Fibroblast of skin of back (primary cell): ENCODE measurements around the gene ASPHD2. TPM values are rescaled to one million over a fixed set of nuclear protein-coding genes. Genes with fewer than 3 reads are reported as not detected.
"Not testable (repeated sequence)": the region's sequence is repeated elsewhere in the genome, so short reads cannot be mapped to it uniquely, and the experiment has no call there.

Source experiments
- DNase-seq: peaks from one replicate; pipeline ENCODE4 v3.0.0-alpha.2; 2013
- polyA plus RNA-seq, 2 experiments: library from polyadenylated mRNA; unstranded; fragments of 120-200 nt; gene quantifications; one replicate each; pipeline ENCODE4 v1.2.1, GENCODE V29; 2013; ENCODE audit not compliant: insufficient read length in 2 of 2

Gene ASPHD2, protein sequence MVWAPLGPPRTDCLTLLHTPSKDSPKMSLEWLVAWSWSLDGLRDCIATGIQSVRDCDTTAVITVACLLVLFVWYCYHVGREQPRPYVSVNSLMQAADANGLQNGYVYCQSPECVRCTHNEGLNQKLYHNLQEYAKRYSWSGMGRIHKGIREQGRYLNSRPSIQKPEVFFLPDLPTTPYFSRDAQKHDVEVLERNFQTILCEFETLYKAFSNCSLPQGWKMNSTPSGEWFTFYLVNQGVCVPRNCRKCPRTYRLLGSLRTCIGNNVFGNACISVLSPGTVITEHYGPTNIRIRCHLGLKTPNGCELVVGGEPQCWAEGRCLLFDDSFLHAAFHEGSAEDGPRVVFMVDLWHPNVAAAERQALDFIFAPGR
- 3.5 TPM for polyA plus RNA-seq (2013, experiment 1 of 2; ENCODE audit: insufficient read length)
- polyA plus RNA-seq (2013, experiment 2 of 2; ENCODE audit: insufficient read length), result 2.9 TPM

DNA sequence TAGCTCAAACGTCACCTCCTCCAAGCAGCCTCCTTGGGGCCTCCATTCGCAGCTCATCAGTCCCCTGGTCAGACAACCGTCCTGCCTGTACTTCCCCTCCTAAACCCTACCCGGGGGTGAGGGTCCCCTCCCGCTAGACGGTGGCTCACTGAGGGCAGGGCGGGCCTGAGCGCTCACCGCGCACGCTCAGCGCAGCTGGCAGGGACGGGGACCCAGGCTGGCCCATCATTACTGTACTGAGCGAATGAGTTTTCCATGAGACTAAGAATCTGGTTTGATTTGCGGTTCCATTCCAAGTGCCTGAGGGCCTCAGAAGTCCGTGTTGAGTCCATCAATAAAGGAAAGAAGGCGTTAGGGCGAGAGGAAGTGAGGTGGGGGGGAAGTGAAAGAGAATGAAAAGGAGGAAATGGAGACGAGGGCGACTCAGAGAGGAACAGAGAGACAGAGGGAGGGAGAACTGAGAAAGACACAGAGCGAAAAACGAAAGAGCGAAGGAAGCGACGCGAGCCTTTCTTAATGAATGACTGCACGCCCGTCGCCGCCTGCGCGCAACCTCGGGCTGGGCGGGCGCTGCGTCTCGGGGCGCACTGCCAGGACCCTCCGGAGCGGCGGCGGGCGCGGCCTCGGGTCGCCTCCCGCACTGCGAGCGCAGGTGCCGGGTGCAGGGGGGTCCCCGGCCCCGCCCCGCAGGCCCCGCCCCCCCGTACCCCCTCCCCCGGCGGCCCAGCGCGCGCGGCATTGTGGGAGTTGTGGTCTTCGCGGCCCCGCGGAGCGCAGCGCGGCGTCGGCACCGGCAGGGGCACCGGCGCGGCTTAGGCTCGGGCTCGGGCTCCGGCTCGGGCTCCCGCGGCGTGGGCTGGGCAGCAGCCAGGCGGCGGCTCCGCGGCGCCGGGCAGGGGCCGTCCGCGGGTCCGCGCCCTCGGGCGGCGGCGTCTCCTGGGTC lies at the start of gene ASPHD2:
Gene ASPHD2, plus strand, starts transcription at position 746 of the 943 bp plus-strand sequence. CDS start 4,356 bp downstream, outside the sequence.
- DNase-seq, result peak; percentile 63

DNA sequence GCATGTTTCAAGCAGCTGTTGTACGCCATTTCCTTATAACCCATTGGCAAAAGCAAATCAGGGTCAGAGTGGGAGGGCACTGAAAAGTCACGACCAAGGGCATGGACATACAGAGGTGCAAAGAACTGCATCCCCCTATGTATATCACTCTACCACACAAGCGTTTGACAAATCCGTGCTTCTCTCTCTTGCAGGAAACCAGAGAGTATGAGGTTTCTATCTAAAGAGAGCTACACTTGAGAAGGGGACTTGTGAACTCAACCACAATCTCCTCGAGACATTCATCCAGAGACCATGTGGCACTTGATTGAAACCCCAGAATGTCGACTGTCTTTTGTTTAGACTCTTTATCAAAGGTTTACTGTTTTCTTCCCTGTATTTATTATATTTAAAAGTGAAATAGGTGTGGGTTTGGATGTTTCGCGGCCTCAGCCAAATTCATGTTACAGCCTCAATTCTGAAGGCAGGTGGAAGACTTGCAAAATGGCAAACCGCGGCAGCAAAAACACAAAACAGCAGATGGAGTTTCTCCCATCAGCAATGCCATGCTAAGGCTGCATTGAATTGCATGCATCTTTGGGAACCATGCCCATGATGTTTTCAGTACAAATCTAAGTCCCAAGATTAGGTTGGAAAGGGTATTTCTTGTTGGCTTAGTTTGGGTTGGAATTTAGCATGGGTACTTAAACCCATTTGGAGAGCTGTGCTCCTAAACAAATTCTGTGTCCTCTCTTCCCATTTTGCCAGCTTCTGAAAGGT lies 48.8 kb upstream of the ASPHD2 start:
- DNase-seq, result no peak

DNA sequence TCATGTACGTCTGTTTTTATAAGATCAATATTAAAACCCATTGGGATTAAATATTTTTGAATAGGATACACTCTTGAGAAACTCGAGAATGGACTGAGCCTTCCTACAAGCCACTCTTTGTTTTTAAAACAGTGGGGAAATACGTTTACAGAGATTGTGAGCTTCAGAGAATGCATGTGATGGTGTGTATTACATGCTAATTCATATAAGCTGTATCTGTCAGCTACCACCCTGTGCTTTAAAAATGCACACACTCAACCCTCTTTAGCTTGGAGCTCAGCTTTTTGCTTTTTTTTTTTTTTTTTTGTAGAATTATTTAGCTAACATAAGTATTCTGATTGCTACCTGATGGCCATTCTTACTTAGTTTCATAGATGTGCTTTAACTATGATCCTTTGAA lies 46.3 kb upstream of the ASPHD2 start:
- no peak for DNase-seq

DNA sequence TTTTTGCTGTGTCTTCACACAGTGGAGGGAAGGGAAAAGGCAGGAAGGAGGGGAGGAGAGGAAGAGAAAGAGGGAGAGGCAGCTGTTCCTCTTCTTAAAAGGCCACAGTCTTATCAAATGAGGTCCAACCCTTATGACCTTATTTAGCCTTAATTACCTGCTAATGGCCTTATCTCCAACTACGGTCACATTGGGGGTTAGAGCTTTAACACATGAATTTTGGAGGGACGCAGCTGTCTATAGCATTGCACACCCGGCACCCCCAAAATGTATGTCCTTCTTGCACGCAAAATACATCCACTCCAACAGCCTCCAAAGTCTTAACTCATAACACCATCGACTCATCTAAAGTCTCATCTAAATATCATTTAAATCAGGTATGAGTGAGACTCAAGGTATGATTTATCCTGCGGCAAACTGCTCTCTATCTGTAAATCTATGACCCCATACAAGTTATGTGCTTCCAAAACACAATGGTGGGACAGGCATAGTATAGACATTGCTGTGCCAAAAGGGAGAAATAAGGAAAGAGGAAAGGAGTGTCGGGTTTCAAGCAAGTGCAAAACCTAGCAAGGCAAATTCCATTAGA lies 45.0 kb upstream of the ASPHD2 start:
- no peak for DNase-seq

DNA sequence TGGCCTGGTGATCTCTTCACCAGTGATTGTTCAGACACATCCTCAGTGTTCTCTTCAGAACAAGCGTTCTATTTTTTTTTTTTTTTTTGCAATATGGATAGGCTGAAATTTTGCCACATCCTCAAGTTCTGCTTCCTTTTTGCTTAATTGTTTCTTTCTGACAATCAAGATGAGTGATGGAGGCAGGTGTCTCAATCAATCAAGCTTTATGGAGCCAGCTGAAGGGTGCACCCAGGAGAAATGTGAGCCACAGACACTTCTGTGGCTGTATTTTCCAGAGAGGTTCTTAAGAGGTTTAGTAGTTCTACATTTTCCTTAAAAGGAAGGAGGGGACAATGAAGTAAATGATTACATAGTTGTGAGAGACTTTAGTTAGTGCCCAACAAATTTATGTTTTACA lies 43.9 kb upstream of the ASPHD2 start:
- no peak for DNase-seq

DNA sequence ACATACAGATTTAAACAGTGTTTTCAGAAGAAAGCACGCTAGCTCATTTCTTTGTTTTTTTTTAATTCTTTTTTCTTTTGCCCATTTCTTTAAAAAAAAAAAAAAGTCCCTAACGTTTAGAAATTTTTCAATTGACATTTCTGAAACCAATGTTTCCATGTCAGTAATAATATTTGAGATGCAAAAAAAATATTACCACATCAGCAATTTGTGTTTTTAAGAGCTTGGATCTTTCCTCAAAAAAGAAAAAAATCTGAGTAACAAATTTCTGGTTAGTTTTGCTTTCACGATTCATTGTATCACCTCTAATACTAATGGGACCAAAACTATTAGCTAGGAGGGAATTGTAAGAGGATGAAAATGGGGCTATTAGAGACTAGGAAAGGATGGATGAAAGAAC lies 39.9 kb upstream of the ASPHD2 start:
- no peak for DNase-seq

DNA sequence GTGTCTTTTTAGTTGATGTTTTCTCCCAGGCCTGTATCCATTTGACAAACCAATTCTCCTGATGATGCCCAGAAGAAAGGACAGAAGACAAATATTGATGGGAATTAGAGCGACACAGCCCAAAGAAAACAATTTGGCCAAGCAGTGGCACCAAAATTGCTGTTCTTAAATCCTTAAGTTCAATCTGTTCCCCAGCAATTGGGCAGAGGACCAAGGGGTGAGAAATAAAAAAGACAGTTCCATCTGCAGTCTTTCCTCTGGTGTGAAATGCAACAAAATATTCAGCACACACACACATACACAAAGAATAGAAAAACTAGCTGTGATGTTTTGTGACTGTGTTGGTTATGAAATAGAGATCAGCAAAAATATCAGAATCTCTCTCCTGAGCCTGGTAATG lies 38.0 kb upstream of the ASPHD2 start:
- DNase-seq, result no peak

DNA sequence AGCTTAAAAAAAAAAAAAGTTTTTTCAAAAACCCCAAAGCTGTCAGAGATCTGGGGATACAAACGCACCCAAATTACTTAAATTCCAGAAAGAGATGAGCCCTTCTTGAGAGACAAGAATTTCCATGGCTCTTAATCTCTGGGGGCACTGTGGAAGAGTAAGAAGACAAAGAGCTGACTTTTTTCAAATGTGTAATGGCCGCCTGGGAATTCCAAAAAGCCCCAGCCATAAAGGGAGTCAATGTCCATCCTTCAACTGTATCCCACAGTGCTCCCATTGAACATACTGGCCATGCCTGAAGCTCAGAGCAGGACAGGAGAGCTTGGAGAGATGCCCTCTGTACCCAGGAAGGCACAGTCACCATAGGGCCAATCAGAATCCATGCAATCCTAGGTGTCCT lies 37.4 kb upstream of the ASPHD2 start:
- no peak for DNase-seq

DNA sequence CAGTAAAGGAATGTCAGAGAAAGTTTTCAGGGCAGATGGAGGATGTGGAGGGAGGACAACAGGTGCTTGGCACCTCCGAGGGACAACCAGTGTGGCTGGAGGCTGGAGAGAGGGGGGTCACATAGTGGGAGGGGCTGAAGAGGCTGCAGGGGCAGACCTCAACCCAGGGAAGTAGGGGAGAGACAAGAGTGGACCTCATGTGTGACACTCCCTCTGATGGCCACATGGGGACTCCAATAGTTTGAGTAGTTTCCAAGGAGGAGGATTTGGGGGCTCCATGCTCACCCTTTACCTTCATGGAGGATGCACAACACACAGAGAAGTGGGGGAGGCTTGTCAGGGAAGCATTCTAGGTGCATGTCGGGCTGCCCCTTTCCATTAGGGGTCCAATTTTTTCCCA lies 35.1 kb upstream of the ASPHD2 start:
- no peak for DNase-seq

DNA sequence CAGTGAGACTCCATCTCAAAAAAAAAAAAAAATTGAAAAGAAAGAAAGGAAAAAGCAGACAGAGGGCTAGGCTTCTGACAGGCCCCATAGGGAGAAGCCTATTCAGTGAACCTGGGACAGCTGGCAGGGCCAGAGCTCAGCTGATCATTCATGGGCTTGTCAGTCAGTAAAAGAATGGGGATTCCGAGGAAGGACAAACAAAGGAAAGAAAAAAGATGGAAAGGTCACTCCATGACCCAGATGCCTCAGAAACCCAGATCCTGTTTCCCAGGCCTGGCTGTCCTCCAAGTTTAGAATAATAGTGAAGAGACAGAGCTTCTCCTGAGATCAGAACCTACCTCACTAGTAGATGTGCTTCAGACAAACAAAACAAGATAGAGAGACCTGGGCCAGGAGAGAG lies 34.3 kb upstream of the ASPHD2 start:
- no peak for DNase-seq

DNA sequence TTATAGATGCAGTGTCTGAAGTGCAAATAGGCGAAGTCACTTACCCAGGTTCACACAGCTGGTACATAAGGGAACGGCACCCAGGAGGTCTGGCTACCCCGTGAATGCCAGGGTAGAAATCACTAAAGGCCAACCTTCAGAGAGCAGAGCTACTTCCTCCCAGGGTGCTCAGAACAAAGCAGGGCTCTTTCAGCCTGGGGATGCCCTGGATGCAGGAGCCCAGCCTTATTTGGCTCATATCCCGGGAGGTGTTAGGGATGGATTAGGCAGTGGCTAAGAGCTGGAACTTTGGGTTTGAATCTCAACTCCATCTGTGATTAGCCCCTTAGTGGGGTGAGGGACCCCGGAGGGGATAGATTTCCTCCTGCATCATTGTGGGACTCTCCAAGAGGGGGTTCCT lies 33.1 kb upstream of the ASPHD2 start:
- DNase-seq, result no peak

DNA sequence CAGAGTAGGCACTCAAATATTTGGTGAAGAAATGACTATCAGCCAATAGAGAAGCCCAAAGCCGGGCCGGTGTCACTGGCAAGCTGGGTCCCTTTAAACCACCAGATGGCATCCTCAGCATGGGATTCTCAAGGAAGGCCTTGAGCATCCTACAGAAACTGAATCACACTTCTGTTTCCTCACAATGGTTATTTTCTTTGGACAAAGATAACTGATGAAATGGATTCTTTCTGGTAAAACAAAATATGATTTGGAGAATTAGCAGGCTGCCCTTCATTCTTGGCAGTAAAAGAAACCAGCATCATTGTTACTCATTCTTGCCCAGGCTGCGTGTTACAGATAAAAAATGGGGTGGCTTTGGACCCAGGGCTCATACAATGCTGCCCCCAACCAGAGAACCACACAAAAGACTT lies 30.3 kb upstream of the ASPHD2 start:
- peak; percentile 77 for DNase-seq

DNA sequence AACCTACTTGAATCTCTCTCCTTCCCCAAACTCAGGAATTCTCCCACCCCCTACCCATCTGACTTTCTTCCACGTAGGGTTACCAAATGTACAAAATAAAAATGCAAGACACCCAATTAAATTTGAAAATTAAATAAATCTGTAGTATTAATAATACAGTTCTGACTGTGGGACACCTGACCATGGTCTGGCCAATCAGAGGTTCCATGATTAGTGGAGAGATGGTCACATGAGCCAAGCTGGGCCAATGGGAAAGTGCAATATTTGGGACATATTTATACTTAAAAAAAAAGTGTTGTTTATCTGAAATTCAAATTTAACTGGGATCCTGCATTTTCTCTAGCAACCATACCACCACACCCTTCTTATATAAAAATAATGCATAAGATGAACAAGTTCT lies 29.8 kb upstream of the ASPHD2 start:
- no peak for DNase-seq

DNA sequence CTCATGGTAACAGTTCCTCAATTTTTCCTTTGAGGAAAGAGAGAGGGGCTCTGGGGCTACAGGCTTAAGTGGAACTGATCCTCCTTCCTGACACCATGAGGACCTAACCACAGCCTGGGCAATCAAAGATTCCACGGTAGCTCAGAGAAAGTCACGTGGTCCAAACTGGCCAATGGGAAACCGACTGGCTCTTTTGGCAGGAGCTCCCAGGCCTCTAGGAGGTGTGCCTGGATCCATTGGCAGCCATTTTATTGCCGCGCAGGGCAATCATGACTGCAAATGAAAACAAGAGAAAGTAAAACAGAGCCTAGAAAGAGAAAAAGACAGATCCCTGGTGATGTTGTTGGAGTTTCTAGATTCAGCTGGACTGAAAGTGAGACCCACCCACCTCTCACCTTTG lies 27.3 kb upstream of the ASPHD2 start:
- DNase-seq, result no peak

DNA sequence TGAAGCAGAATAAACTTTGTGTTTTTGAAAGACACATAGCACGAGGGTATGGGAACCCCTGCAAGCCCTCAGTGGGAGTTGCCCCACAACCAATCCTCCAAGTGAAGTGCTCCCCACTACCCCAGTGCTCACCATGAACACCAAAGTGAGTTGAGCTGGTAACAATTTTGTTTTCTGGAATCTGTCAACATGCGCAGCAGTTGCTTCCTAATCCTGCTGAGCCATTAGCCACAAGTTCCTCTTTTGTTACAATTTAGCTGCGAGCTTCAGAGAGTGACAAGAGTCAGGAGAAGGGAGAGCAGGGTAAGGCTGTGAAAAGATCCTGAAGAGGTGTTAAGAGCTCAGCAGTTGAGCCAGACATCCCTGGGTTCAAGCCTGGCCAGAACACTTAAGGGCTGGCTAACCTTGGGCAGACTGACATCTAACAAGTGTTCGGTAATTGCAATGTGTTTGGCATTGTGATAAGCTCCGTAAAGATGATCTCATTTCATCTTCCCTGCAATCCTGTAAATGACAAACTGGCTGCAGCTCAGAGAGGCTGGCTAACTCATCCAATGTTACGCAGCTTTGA lies 24.1 kb upstream of the ASPHD2 start:
- no peak for DNase-seq

DNA sequence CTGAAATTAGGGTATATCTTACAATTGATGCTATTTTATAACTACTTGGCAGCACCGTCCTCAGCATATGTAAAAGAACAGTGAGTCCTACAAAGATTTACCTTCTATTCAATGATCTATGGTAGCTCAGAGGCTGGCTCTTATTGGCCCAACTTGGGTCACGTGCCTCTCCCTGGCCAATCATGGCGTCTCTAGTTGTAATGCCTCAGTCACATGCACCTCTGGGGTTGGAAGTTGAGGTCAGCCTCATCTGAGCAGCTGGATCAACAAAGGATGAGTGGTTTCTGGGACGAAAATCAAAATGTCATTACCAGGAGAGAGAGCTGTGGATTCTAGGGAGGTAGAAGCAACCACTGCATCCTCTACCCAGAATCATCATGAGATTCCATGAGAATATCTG lies 22.9 kb upstream of the ASPHD2 start:
- DNase-seq, result peak; percentile 35

DNA sequence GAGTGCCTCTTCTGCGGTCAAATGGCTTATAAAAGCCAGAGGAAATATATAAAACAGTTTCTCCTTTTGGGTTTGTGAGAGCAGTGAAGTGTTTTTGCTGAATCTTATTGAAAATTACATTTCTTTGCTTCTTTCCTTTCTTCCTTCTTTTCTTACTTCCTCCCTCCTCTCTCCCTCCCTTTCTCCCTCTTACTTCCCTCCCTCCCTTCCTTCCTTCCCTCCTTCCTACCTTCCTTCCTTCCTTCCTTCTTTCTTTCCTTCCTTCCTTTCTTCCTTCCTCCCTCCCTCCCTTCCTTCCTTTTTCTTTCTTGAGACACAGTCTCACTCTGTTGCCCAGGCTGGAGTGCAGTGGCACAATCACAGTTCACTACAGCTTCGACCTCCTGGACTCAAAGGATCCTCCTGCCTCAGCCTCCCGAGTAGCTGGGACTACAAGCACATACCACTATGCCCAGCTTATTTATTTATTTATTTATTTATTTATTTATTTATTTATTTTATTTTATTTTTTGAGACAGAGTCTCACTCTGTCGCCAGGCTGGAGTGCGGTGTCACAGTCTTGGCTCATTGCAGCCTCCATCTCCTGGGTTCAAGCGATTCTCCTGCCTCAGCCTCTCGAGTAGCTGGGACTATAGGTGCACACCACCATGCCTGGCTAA lies 20.4 kb upstream of the ASPHD2 start:
- not testable (repeated sequence) for DNase-seq

DNA sequence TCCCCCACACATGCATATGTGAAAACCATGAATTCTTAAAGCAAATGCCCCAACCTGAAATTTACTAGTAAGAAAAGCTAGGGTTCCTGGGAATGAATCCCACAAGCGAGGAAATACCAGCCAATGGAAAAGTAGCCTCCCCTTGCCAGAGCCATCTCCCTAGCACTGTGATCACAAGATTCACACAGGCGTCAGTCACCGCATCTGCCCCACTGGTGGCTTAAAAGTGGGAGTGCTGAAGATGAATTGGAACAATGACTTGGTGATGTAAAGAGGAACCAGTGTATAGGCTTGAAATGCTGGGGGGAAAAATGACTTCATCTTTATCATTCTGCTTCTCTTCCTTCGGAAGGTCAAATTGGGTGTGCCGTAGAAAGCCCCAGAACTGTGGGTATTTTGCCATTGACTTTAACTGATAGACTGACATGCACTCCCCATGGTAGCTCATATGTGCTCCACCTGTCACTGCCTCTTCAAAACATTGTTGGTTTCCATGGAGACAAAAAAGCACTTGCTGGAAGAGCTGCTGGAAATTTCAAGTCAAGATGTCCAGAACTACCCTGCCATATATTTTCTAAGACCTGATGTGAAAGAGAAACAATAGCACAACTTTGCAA lies 19.2 kb upstream of the ASPHD2 start:
- DNase-seq, result no peak

DNA sequence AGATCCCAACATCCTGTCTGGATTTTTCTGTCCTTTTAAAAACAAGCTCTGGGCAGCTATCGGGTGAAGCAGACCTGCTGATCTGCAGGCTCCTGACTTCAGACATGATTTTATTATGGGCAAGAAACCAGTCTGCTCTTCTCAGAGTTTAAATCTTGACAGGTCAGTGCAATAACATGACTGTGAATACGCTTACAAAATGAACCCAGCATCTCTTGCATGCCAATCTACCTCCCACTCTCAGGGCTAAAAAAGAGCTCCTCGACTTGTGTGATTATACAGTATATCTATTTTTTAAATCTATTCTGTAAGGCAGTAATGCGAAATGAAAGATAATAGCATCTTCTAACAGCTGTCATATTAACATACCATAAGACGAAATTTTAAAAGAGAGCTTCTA lies 18.7 kb upstream of the ASPHD2 start:
- DNase-seq, result no peak

DNA sequence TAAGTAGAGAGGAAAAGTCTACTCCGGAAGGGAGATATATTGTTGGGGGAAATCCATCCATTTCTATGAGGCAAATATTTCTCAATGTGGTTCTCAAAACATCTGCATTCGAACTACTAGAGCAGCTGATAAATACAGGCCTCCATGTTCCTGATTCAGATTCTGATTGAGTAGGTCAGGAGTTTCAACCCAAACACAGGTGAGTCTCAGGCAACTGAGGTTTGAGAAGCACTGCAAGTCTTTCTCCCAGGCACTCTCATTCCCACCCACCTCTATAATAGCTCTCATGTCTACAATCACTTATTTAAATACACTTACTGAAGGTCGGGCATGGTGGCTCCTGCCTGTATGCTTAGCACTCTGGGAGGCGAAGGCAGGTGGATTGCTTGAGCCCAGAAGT lies 14.7 kb upstream of the ASPHD2 start:
- DNase-seq, result no peak

DNA sequence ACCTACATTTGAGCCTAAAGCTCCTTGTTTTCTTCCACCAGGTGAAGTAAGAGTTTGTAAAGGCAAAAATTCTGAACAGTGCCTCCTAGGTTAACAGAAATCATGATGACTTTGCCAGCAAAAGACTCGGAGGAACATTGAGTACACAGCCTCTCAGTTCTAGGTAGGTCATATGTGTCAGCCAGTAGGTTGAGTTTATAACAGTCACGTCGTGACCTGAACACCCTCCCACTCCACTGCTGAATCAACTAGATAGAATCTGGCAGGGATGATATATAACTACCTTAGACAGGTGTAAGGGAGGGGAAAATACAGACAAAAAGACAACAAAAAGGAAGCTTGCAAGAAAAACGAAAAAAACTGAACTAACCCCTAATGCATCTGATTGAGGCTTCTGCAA lies 12.8 kb upstream of the ASPHD2 start:
- DNase-seq, result no peak
